ENCODE data around the gene LDAH.

The LDAH gene

DNA sequence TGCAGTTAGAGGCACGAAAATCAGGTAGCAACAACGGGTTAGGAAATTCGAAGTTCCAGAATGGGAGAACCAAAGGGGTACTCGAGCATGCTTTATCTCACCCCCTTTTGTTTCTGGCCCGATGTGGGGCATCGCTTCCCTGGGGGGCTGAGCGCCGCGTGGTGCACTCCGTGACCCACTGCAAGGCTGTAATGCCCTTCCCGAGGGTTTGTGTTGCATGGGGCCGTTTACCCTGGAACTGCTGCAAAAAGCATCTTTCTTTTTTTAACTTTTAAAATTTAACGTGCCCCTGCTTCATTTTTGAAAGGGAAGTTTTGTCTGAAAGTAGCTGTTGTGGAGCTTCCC, 151.2 kb downstream of the LDAH start:
- TF ChIP-seq, protein P1, sequence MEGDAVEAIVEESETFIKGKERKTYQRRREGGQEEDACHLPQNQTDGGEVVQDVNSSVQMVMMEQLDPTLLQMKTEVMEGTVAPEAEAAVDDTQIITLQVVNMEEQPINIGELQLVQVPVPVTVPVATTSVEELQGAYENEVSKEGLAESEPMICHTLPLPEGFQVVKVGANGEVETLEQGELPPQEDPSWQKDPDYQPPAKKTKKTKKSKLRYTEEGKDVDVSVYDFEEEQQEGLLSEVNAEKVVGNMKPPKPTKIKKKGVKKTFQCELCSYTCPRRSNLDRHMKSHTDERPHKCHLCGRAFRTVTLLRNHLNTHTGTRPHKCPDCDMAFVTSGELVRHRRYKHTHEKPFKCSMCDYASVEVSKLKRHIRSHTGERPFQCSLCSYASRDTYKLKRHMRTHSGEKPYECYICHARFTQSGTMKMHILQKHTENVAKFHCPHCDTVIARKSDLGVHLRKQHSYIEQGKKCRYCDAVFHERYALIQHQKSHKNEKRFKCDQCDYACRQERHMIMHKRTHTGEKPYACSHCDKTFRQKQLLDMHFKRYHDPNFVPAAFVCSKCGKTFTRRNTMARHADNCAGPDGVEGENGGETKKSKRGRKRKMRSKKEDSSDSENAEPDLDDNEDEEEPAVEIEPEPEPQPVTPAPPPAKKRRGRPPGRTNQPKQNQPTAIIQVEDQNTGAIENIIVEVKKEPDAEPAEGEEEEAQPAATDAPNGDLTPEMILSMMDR (IDR thresholded peaks at IDR 0.05; ENCODE audit: control insufficient read depth, extremely low read depth, insufficient read depth), result no peak
- H3K4me3 ChIP-seq (ENCODE audit: low read depth, low read length), result no peak overlapping the region
- DNase-seq (ENCODE audit: low read depth), result no peak

DNA sequence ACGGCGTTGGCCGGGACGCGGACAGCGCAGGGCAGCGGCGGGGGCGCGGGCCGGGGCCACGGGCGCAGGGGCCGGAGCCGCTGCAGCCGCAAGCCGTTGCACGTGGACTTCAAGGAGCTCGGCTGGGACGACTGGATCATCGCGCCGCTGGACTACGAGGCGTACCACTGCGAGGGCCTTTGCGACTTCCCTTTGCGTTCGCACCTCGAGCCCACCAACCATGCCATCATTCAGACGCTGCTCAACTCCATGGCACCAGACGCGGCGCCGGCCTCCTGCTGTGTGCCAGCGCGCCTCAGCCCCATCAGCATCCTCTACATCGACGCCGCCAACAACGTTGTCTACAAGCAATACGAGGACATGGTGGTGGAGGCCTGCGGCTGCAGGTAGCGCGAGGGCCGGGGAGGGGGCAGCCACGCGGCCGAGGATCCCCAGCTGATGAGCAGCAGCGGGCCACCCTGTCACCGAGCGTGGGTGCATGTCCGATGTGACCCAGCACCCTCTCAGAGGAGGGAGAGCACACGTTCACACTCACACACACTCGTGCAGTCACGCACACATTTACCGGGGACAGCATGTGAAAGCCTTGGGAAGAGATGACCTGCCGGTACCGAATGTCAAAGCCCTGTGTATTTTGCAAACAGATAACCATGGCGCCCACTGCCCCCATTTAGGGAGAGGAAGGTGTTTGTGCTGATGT, 151.7 kb downstream of the LDAH start:
- no peak for DNase-seq (ENCODE audit: low read depth)
- H3K4me3 ChIP-seq (ENCODE audit: low read depth, low read length), result no peak overlapping the region
- TF ChIP-seq, protein P1 (IDR thresholded peaks at IDR 0.05; ENCODE audit: control insufficient read depth, extremely low read depth, insufficient read depth), result no peak

DNA sequence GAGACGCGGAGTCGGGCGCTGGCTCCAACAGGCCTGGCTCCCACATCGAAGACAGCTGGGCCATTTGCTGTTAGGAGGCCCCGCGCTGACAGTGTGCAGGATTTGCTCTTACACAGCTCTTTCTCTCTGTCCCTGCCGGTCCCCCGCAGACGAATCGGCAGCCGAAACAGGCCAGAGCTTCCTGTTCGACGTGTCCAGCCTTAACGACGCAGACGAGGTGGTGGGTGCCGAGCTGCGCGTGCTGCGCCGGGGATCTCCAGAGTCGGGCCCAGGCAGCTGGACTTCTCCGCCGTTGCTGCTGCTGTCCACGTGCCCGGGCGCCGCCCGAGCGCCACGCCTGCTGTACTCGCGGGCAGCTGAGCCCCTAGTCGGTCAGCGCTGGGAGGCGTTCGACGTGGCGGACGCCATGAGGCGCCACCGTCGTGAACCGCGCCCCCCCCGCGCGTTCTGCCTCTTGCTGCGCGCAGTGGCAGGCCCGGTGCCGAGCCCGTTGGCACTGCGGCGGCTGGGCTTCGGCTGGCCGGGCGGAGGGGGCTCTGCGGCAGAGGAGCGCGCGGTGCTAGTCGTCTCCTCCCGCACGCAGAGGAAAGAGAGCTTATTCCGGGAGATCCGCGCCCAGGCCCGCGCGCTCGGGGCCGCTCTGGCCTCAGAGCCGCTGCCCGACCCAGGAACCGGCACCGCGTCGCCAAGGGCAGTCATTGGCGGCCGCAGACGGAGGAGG, 152.4 kb downstream of the LDAH start:
- DNase-seq (ENCODE audit: low read depth), result no peak
- H3K4me3 ChIP-seq (ENCODE audit: low read depth, low read length), result no peak overlapping the region
- TF ChIP-seq, protein P1 (IDR thresholded peaks at IDR 0.05; ENCODE audit: control insufficient read depth, extremely low read depth, insufficient read depth), result no peak

DNA sequence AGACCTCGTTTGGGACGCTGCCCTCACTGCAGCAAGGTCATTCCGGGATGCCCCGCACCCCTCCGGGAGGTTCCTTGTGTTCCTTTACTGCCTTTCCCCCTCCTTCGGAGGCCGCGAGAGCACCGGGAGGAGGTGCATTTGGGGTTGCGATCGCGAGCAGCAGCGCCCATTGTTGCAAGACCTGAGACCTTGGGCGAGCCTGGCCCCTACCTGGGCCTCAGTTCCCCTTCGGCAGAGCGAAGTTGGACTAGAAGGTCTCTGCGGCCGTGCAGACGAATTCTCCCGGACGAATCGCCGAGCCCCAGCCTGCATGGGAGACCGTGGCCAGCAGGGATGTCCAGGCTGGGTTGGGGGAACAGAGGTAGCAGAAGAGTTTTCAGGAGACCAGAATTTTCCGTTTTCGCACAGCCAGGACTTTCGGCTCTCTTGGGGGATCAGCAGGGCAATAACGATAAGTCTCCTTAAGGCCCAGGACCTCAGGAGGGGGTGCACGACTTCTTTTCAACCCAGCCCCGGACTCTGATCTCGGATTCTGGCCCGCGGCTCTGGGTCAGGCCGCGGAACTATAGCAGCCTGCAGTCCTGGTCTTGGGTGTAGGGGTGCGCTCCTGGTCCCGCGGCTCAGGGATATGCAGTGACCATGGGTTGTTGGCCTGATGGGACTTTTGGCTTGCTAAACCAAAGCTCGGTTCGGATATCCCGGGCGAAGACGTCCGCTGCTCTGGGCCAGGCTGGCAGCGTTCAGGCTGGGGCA, 153.2 kb downstream of the LDAH start:
- DNase-seq (ENCODE audit: low read depth), result no peak
- H3K4me3 ChIP-seq (ENCODE audit: low read depth, low read length), result no peak overlapping the region
- TF ChIP-seq, protein P1 (IDR thresholded peaks at IDR 0.05; ENCODE audit: control insufficient read depth, extremely low read depth, insufficient read depth), result no peak

DNA sequence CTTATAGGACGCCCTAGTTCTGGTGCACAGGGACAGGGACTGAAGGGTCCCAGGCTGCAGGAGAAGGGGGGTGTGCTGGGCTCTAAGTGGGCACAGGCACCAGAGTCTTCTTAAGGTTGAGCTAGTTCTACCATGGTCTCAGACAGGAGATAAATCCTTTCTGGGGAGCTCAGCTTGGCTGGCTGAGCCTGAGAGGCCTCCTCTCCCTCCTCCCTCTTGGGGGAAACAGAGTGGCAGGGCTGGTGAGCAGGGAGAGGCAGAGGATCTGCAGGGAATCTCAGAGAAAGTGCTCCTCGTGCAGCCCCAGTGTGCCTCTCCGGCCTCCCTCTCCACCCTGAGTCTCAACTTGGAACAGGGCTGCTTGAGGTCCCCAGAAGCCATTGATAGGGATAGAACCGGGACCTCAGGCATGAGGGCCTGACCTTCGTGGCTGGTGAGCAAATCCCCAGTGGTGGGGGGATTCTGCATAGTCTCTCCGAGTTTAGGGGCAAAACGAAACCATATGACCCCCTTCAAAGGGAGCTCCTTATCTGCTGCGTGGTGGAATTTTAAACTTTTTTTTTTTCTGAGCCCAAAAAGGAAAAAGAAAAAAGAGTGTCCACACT, 153.9 kb downstream of the LDAH start:
- no peak overlapping the region for H3K4me3 ChIP-seq (ENCODE audit: low read depth, low read length)
- TF ChIP-seq, protein P1 (IDR thresholded peaks at IDR 0.05; ENCODE audit: control insufficient read depth, extremely low read depth, insufficient read depth), result no peak
- no peak for DNase-seq (ENCODE audit: low read depth)

DNA sequence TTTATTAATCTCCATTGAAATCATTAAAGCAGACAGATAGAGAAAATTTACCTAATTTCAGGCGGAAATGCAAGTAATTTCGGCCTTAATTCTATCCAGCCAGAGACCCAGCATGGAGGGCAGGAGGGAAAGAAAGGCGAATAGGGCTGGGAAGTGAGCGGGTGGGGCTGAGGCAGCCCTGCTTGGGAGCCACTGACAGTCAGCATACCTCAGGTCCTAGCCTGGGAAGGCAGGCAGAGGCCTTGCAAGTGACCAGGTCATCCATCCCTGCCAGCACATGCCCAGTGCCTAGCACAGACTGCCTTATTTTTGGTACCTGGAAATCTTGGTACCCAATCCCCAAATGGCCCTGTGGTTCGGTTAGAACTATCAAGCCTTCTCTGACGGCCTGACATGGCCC, 154.4 kb downstream of the LDAH start:
- H3K4me3 ChIP-seq (ENCODE audit: low read depth, low read length), result no peak overlapping the region
- TF ChIP-seq, protein P1 (IDR thresholded peaks at IDR 0.05; ENCODE audit: control insufficient read depth, extremely low read depth, insufficient read depth), result no peak
- DNase-seq (ENCODE audit: low read depth), result no peak

Data from LNCaP clone FGC (cell line).